Ascending aorta (tissue), 2 donors: Measurements from ENCODE around the gene CRACR2B. TPM values are rescaled to one million over a fixed set of nuclear protein-coding genes. Genes with fewer than 3 reads are reported as not detected.

Experiments
- DNase-seq, 2 donors: peaks; one replicate each; pipeline ENCODE4 v3.0.0-alpha.2; 2019; ENCODE audit warnings: low spot score in 2 of 2
- H3K27ac ChIP-seq, 2 donors: fragments of 200-600 bp; sonication (generic); one replicate each; pipeline ENCODE4 v1.5.1; 2016 to 2017; ENCODE audit warnings: mild to moderate bottlenecking in 1 of 2
- H3K27me3 ChIP-seq: fragments of 200-600 bp; sonication (generic); one replicate; pipeline ENCODE4 v1.5.1; 2017
- H3K36me3 ChIP-seq, 2 donors: fragments of 200-600 bp; sonication (generic); one replicate each; pipeline ENCODE4 v1.5.1; 2016
- H3K4me1 ChIP-seq, 2 donors: fragments of 200-600 bp; sonication (generic); one replicate each; pipeline ENCODE4 v1.5.1; 2016 to 2017; ENCODE audit warnings: mild to moderate bottlenecking in 1 of 2
- H3K4me3 ChIP-seq, 2 donors: fragments of 200-600 bp; sonication (generic); one replicate each; pipeline ENCODE4 v1.5.1; 2016 to 2017; ENCODE audit warnings: mild to moderate bottlenecking in 1 of 2
- H3K9me3 ChIP-seq, 2 donors: fragments of 200-600 bp; sonication (generic); one replicate each; pipeline ENCODE4 v1.5.1; 2016
- CTCF ChIP-seq, 3 experiments: fragments of 200-600 bp in 2 of 3; fragments of 450-650 bp in 1 of 3; sonication (generic) in 2 of 3; IDR thresholded peaks; one replicate each; pipeline ENCODE4 v1.5.1; 2016 to 2019; ENCODE audit warnings: antibody characterized with exemption in 3 of 3, mild to moderate bottlenecking in 1 of 3, moderate library complexity in 1 of 3
- intact Hi-C: fragments of 100-400 bp; cut with DNase I; formaldehyde crosslinking; loops from one replicate; pipeline ENCODE4 v1.15.1; 2023
- total RNA-seq: library from RNA; depleted of rRNA; stranded (reverse); fragments of >200 nt; gene quantifications from one replicate; pipeline ENCODE4 v1.1.0, GENCODE V29; 2016

CRACR2B gene
- total RNA-seq, 1 donor from 2014 or later: 20.5 TPM

GRCh38 chr11:869399-870126 lies 41.8 kb downstream of the CRACR2B start:
- Histone ChIP-seq H3K27me3 (no peaks in the 10 kb centered on the region), H3K9me3 (no peaks in the 10 kb centered on the region), H3K4me3 (no peak overlapping the region), H3K27ac (no peak overlapping the region), H3K4me1 (no peaks in the 10 kb centered on the region), H3K36me3 (peaks cover 24 to 25% of the 10 kb centered on the region in 2 donors)
- intact Hi-C loops: no loop called here
- no peak for TF ChIP-seq CTCF (IDR thresholded peaks at IDR 0.05)
- DNase-seq: no peak

- Histone ChIP-seq H3K4me3 (no peak overlapping the region), H3K4me1 (no peaks in the 10 kb centered on the region), H3K36me3 (peaks cover 21 to 24% of the 10 kb centered on the region in 2 donors), H3K27me3 (no peaks in the 10 kb centered on the region), H3K27ac (no peak overlapping the region), H3K9me3 (no peaks in the 10 kb centered on the region)
- no peak for TF ChIP-seq CTCF (IDR thresholded peaks at IDR 0.05)
- no peak for DNase-seq
- intact Hi-C loops: no loop called here
Observed at GRCh38 chr11:870127-870413, 42.4 kb downstream of the CRACR2B start.

GRCh38 chr11:870418-870817 lies 42.7 kb downstream of the CRACR2B start:
- DNase-seq: no peak
- intact Hi-C loops: no loop called here
- Histone ChIP-seq H3K27ac (no peak overlapping the region), H3K4me3 (no peak overlapping the region), H3K9me3 (no peaks in the 10 kb centered on the region), H3K4me1 (no peaks in the 10 kb centered on the region), H3K27me3 (no peaks in the 10 kb centered on the region), H3K36me3 (peaks cover 18 to 22% of the 10 kb centered on the region in 2 donors)
- TF ChIP-seq CTCF (IDR thresholded peaks at IDR 0.05): no peak

- Histone ChIP-seq H3K36me3 (peaks cover 7 to 12% of the 10 kb centered on the region in 2 donors), H3K27ac (no peak overlapping the region)
Observed at GRCh38 chr11:871472-871871, 43.8 kb downstream of the CRACR2B start.

GRCh38 chr11:872799-873198 lies 45.1 kb downstream of the CRACR2B start:
- TF ChIP-seq CTCF (IDR thresholded peaks at IDR 0.05): no peak
- no peaks in the 10 kb centered on the region for H3K4me1 ChIP-seq
- H3K9me3 ChIP-seq: no peaks in the 10 kb centered on the region
- H3K27ac ChIP-seq: no peak overlapping the region
- intact Hi-C loops: no loop called here
- no peak overlapping the region for H3K4me3 ChIP-seq
- DNase-seq: no peak
- peaks cover 3 to 6% of the 10 kb centered on the region in 2 donors for H3K36me3 ChIP-seq
- H3K27me3 ChIP-seq: no peaks in the 10 kb centered on the region

More at GRCh38 chr11:871472-871871, 43.8 kb downstream of the CRACR2B start:
- Histone ChIP-seq H3K4me3 (no peak overlapping the region), H3K4me1 (no peaks in the 10 kb centered on the region), H3K27me3 (no peaks in the 10 kb centered on the region), H3K9me3 (no peaks in the 10 kb centered on the region)
- intact Hi-C loops: no loop called here
- no peak for TF ChIP-seq CTCF (IDR thresholded peaks at IDR 0.05)
- DNase-seq: no peak

GRCh38 chr11:873706-874105 lies 46.0 kb downstream of the CRACR2B start:
- intact Hi-C loops: no loop called here
- no peaks in the 10 kb centered on the region for H3K4me1 ChIP-seq
- DNase-seq: no peak
- no peak for TF ChIP-seq CTCF (IDR thresholded peaks at IDR 0.05)
- H3K9me3 ChIP-seq: no peaks in the 10 kb centered on the region
- H3K27ac ChIP-seq: no peak overlapping the region
- no peak overlapping the region for H3K4me3 ChIP-seq
- H3K27me3 ChIP-seq: no peaks in the 10 kb centered on the region
- H3K36me3 ChIP-seq: peaks cover 3% of the 10 kb centered on the region in 2 donors
